A375 (cell line): ENCODE results near the gene ZNF780A. TPM values are rescaled to one million over a fixed set of nuclear protein-coding genes. Genes with fewer than 3 reads are reported as not detected.

Experiments
- total RNA-seq: library from RNA; depleted of rRNA; stranded (reverse); fragments of >200 nt; shearing (Covaris generic); gene quantifications from 2 replicates; pipeline ENCODE4 v1.2.3, GENCODE V29; 2014; rRNA removed

The ZNF780A gene
- total RNA-seq = 5.7 and 17.9 TPM in 2 replicates

GRCh38 chr19:40090241-40091204 is at the start of gene ZNF780A:
Gene ZNF780A, minus strand, starts transcription at chr19:40090943. Its CDS starts 6,190 bp downstream, at chr19:40084753.

GRCh38 chr19:40055832-40056504 is 34.8 kb downstream of the ZNF780A start, which contains the start of gene ZNF780B:
Gene ZNF780B, minus strand, starts transcription at chr19:40056231. Its CDS starts 5,899 bp downstream, at chr19:40050332.

Other genes with a start within 250 kb of the ZNF780A start
- 272 and 315 TPM in 2 replicates for gene FBL, start 244.6 kb downstream of the ZNF780A start, total RNA-seq
- 0.15 and 0.19 TPM in 2 replicates for gene FCGBP, start 156.3 kb downstream of the ZNF780A start, total RNA-seq
- 264 and 269 TPM in 2 replicates for gene PSMC4, start 119.8 kb downstream of the ZNF780A start, total RNA-seq
- gene ZNF546, start 93.9 kb downstream of the ZNF780A start, total RNA-seq = 0.61 and 1.4 TPM in 2 replicates
- 15.1 and 30.4 TPM in 2 replicates for gene ZNF780B, start 34.7 kb downstream of the ZNF780A start, total RNA-seq
- 15.7 and 19.6 TPM in 2 replicates for gene MAP3K10, start 100.5 kb upstream of the ZNF780A start, total RNA-seq
- 0.27 and 0.72 TPM in 2 replicates for gene TTC9B, start 127.4 kb upstream of the ZNF780A start, total RNA-seq
- gene CCNP, start 135.7 kb upstream of the ZNF780A start, total RNA-seq = not detected in 2 replicates
- 99.1 and 100 TPM in 2 replicates for gene AKT2, start 194.4 kb upstream of the ZNF780A start, total RNA-seq